NCI-H146 (cell line): ENCODE results near the gene ARHGAP40.

Experiments used
- DNase-seq: peaks from one replicate; lab custom pipeline; 2025; lab: John Stamatoyannopoulos, UW

Gene ARHGAP40

GRCh38 chr20:38685271-38685670, 83.7 kb downstream of the ARHGAP40 start:
- DNase-seq: no peak

DNA sequence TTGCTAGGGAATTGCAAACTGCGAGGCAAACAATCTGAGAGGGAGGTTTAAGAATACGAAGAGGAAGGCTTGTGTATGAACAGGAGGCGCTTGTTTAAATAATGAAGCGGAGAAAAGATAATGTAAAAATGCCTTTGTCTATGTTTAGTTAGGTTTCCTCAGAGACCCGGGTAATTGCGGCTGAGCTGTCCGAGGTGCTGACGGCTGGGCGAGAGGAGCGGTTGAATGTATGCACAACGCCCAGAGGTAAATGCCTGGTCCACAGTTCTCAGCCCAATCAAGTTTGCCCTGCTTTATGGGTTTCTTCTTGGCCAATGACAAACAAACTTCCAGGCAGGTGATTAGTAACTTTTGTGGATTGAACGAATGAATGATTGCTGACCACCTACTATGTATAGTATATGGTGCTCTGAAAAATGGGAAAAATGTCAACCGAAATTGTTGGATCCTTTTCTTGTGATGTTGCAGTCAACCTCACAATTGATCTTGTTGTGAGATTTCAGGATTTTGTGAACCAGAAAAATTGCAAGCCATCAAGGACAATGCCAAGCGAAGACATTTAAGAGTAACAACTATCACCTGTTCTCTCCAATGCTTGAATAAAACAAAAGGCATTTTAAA, 84.4 kb downstream of the ARHGAP40 start:
- DNase-seq: peak; percentile 38

- DNase-seq: no peak
These were observed 91.1 kb downstream of the ARHGAP40 start for GRCh38 chr20:38692436-38693411.

DNA sequence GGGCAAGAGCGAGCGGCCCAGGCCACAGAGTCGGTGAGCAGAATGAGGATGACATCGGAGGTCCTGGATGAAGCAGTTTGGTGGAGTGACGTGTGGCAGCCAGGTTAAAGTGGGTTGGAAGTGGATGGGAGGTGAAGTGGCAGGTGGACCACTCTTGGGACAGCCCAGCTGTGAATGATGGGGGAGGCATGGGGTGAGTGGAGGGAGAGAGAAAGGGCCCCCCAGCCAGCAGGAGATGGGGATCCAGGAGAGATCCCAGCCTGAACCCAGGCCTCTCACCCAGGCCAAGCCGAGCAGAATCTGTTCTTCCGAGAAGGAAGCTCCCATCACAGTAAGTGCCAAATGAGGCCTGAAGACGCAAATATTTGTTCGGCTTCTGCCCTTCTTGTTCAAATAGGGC, 95.7 kb downstream of the ARHGAP40 start:
- no peak for DNase-seq

GRCh38 chr20:38698541-38698940, 96.9 kb downstream of the ARHGAP40 start:
- no peak for DNase-seq

- no peak for DNase-seq
These were observed 98.5 kb downstream of the ARHGAP40 start for GRCh38 chr20:38700141-38700540.
